T1000 (cell line): Measurements from ENCODE around the gene COMT.

Experiments used
- DNase-seq: peaks from one replicate; lab custom pipeline; 2025; ENCODE audit warnings: mixed read lengths; lab: John Stamatoyannopoulos, UW

Gene COMT

DNA sequence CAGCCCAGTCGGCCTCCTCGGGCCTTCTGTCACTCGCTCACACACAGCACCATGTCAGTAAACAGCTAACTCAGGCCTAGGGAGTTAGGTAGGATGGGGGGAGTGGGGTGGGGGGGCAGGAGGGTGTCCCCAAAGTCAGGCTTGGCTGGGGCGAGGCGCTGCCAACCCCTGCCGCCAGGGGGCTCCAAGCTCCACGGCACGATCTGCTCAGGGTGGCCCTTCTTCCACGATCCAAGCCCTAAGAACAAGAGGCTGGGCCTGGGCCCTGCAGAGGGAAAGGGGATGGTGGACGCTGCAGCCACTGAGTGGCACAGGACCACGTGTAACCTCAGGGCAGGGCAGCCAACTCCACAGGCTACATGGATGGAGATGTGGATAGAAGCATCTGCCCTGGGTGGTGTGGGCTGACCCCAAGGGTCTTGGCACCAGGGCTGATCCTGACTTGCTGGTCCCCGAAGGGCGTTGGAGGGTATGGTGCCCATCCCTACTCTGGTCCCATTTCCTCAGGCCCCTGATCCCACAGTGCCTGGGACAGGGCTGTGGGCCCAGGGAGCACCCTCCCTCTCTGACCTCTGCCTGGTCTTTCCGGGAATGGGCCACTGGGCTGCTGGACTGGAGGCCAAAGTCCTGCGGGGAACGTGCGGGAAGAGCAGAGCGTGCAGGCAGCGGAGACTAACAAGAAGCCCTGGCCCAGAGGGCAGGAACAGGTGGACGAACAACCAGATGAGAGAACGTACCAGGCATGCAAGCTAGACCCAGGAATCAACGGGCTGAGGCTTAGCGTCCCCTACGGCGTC is 29.1 kb downstream of the COMT start:
- DNase-seq = peak; percentile 39

DNA sequence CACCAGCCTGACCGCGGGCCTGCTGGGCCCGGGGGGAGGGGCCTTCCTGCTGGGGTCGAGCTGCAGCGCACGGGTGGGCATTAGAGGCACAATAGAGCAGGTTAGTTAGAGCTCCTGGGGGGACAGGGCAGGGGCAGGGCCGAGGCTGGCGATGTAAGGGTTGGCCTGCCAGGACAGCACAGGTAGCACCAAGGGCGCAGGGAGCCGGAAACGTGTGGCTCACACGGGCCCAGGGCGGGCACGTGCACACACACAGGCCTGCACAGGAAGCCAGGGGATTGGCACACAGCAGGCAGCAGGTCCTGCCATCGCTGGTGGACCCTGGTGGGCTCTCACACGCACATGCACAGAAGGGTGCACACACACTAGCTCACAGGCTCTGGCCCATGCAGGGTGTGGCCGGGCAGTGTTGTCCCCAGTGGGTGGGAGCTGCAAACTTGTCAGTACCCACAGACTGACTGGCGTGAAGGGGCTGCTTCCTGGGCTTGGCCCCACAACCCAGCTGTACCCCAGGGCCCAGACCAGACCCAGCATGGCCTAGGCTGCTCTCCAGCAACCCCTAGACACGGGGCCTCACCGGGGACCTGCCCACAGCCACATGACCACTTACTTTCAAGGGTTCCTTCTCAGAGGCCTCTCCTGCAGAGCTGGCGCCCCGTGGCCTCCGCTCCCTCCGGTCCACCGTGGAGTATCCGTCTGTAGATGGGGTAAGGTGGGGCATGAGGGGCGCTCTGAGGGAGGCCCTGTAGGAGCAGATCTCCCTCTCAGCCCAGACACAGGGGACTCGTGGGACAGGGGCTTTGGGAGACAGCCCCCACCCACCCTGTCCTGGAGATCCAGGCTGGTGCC is 29.9 kb downstream of the COMT start:
- no peak for DNase-seq

DNA sequence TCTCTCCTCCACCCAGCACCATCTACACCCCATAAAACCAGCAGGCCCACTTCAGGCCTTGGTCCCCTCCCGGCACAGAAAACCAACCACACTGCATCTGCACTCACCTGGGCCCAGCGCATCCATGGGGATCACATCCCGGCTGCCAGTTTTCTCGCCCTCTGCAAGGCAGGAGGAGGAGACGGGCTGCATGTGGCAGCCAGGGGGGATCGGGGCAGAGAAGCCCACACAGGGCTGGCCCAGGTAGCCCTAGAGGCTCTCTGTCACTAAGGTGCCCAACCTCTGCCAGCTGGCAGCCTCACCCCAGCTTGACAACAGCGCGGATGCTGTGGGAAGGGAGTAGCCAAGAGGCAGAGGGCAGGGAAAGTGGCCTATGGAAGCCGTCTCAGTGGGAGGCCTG is 30.7 kb downstream of the COMT start:
- no peak for DNase-seq

DNA sequence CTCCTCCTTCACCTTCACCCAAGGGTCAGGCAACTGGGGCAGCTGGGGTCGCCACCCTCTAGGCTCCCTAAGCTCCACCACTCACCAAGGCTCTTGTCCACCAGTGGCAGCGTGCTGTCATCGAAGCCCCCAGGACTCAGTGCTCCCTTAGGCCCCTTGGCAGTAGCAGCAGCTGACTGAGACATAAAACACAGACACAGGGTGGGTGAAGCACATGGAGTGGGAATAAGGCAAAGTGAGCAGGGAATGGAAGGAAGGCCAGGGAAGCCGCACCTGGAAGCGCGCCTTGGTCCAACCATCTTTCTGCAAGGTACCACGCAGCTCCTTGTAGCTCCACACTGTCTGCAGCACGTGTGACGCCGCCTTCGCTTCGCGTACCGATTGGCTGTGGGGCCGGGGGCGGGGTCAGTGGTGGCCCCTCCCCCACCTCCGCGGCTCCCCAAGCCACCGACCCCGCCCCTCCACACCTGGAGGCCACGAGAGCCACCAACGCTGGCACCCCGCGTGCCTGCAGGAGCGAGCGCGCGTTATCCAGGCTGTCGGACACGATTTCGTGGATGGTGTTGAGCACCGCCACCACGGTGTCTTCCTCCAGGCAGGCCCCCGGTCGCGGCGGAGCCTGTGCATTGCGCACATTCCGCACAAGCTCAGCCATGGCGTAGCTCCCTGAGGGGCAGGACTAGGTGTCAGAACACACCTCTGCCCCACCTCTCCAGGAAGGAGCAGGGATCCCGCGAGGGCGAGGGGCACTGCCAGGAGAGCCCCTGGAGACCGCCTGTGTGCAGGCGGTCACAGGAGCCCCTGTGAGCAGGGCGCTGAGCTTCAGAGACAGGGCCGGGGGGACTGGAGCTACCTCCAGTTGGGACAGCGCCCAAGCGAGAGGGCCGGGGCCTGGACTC is 31.3 kb downstream of the COMT start:
- no peak for DNase-seq

DNA sequence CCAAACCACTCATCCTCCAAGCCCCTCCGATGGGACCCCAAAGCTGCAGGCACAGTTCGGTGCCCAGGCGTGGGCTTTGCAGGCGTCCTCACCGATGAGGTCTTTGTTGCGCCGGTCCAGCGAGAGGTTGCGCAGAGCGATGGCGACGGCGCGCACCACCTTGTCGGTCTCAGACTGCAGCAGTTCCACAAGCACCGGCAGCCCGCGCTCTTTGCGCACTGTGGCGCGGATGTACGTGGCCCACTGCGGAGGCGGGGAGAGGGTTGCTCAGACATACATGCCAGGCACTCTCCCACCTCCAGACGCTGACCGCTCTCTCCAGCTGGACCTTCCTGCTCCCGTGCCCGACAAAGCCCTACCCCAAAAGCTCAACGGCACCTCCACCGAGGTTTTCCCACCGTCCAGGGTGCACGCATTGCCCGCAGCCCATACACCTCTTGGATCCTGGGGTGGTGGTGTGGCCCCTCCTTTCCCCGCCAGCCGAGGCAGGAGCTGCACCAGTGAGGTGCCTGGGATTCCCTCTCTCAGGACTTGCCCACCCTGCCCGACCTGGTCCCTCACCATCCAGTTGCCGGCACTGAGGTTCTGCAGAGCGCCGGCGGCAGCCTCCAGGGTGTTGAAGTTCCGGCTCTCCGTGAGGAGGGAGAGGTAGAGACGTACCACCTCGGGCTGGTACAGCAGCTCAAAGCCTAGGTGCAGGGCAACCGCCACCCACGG is 32.1 kb downstream of the COMT start:
- no peak for DNase-seq

DNA sequence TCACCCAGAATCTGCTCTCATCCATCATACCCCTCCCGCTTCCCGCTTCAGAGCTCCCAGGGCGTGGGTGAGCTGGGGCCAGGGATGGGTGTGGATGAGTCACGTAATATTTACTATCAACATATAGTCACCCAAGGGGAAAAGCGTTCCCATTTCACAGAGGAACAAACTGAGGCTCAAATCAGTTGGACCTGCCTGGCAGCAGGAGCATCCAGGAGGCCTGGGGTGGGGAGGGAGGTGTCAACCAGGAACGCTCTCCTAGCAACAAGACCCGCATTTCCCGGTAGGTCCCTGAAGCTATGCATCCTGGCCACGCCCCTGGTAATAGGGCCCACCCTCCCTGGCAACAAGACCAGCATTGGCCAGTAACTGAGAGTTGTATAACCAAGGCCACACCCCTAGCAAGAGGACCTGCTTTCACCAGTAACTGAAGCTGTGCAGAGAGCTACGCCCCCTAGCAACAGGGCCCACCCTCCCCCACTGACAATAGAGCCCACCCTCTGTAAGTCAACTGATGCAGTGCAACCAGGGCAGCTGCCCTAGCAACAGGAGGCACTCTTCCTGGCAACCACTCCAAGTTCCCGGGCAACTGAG is 32.8 kb downstream of the COMT start:
- no peak for DNase-seq

DNA sequence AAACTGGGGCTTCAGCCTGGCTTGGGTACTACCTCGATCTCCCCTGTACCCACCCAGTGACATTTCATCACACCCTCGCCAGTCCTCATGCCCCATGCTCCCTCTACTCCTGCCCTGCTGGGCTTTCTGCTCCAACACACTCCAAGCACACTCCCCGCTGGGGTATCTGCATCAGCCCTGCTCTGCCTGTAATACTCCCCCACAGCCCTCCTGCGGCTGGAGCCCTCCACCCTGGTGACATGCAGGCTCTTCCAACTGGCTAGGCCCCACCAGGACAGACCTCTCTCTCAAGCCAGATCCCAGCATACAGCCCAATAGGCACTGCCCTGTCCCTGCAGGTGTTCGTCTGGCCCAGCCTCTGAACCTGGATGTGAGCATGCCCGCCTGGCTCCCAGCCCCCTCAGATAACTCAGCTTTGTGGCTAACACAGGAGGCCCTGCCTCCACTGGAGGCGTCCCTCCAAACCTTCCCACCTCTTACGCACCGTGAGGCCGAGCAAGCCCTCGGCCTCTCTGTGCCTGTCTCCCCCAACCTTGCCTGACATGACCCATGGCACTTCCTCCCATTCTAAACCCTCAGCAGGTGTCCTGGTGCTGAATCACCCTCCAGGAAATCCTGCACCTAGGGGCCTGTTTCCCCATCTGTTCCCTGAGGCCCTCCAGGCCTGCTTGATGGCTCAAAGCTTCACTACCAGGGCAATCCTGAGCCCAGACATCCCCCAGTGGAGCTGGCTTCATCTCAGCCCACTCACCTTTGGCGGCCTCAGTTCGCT is 33.5 kb downstream of the COMT start:
- DNase-seq = no peak

DNA sequence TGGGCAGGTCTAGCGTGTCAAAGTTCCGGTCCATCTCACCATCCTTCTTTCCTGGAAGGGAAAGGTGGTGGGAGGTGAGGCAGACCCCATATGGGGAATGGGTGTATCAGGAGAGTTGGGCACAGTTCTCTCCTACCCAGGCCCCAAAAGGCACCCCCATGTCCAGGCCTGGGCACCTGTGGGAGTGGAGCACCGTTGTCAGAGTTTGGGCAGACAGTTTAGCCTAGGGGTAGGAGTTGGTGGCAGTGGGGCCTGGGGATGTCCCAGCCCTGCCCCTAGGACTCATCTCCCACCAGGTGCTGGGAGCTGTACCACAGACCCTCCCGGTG is 34.1 kb downstream of the COMT start:
- no peak for DNase-seq

DNA sequence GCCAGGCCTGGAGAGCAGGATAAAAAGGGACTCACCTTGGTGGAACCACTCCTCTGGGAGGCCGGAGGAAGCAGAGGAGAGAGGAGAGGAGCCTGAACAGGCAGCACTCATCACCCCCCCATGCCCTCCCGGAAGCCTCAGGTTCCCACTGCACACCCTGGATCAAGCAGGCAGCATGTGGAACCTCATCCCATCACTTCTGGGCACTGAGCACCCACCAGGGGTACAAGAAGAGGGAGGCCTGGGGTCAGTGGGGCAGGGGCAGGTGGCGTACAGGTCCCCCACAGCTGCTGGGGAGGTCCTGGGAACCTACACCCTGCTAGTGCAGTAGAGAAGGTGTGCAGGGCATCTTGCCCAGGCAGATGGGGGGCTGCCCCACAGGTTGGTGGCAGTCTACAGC is 35.1 kb downstream of the COMT start:
- no peak for DNase-seq

DNA sequence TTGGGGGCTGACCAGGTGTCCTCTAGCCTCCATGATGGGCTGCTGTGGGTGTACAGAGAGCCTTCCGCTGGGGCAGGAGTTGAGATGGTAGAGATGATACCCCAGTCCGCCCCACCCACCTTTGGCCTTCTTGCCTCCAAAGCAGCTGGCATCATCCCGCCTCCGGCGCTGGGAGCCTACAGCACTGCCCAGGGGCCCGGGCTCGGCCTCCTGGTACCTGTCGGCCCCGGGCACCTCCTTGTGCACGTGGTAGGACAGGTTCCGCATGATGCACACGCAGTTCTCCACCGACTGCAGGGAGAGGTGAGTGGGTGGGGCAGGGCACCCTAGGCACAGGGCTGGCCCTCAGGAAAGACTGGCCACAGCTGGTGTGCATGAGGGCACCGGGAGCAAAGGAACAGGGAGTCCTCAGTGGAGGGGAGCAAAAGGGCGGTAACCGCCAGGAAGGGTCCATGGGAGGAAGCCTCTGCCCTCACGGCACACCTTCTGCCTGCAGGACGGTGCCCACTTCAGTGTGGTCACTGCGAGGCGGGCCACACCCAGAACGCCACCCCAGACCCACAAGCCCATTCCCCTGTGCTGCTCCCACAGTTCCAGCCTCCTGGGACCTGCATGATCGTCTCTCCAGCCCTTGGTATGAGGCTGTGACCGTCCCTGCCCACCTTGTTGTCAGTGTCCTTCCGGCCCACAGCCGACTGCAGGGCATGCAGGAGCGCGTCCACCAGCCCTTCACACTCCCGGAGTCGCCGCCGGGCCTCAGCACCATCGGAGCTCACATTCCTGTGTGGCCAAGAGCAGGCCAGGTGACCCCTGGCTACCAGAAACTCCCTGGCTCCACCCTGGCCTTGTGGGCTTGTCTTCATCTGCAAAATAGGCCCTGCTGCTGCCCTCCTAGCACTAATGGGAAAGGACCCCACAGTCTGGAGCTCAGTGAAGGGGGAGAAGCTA is 36.0 kb downstream of the COMT start:
- DNase-seq = no peak

DNA sequence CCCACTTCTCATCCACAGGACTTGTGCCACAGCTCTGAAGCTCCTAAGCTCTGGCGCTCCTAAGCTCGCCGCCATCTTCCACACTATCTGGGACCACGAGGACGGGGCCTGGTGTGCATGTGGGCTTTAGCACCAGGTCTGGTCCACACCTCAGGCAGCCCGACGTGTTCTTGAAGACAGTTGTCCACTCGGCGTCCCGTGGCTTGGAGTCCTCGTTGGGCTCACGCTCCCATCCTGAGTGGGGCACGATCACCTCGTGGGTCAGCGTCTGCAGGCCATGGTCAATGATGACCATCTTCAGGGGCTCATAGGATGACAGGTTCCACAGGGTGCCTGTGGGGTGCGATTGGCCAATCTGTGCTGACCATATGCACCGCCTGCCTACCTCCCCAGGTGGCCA is 37.2 kb downstream of the COMT start:
- DNase-seq = no peak

DNA sequence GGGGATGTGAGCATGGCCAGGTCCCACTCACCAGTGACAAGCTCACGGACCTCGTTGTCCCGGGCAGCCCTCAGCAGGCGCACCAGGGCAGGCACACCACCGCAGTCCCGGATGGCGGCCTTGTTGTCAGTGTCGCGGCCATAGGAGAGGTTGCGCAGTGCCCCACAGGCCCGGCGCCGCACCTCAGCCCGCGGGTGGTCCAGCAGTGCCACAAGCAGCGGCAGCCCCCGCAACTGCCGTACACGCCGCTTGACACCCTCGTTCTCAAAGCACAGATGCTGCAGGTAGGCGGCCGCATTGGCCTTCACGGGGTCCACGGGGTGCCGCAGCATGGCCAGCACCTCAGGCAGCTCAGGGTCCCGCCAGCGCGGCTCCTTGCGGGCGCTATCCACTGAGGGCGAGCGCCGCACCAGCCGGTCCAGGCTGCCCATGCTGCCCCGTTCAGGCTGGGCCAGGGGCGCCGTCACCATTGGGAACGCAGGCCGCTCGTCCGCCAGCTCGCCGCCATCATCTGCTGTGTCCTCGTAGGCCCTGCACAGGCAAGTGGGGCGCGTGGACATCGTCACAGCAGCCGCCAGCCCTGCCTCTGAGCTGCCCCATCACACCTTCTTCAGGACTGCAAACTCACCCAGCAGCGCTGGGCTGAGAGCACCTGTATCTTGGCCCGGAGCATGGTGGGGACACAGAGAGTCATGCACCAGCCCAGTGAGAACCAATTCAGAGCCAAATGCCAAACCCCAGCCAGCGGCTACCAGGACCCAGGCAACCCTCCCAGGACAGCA is 38.3 kb downstream of the COMT start:
- DNase-seq = no peak

DNA sequence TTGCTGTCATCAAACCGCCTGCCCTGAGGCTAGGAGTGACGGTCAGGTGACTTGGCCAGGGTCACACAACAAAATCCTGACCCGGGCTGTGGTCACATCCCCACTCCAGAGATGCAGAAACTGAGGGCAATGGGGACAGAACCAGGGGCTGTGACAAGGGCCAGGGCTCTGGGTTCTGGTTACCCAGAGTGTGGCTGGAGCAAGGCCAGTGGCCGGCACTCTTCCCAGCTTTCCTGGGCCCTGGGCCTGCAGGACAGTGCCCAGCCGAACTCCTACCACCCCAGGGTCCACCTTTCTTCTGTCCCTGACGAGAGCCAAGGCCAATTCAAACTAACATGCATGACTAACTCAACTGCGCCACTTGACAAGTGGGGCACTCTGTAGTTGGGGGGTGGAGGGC is 39.2 kb downstream of the COMT start:
- no peak for DNase-seq

DNA sequence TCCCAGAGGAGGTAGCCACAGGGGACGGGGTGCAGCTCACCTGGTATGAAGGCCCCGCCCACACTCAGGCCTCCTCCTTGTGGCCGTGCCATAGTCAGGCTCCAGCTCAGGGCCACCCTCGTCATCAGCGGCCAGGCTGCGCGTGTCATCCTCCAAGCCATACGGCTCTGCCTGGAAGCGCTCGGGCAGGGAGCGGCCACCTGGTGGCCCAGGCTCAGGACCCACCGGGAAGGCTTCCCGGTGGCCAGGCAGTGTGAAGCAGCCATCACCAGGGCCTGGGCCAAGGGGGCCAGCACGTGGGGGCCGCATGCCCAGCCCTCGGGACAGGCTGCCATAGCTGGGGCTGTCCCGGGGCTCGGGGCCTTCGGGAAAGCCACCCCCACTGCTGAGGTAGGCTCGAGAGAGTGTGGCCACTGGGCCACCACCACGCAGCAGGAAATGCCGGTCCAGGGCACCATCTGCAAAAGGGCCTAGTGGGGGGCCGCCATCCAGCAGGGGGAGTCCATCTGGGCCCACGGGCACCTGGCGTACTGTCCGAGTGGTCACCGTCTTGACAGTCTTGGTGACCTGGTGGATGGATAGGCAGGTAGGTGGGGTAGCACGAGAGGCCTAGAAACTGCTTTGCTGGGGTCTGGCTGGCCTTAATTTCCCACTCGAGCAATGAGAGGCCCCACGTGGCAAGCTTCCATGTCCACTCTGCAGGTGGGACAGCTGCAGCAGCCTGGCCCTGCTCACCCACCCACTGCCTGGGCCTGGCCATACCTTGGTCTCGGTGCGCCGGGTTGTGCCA is 39.8 kb downstream of the COMT start:
- no peak for DNase-seq

DNA sequence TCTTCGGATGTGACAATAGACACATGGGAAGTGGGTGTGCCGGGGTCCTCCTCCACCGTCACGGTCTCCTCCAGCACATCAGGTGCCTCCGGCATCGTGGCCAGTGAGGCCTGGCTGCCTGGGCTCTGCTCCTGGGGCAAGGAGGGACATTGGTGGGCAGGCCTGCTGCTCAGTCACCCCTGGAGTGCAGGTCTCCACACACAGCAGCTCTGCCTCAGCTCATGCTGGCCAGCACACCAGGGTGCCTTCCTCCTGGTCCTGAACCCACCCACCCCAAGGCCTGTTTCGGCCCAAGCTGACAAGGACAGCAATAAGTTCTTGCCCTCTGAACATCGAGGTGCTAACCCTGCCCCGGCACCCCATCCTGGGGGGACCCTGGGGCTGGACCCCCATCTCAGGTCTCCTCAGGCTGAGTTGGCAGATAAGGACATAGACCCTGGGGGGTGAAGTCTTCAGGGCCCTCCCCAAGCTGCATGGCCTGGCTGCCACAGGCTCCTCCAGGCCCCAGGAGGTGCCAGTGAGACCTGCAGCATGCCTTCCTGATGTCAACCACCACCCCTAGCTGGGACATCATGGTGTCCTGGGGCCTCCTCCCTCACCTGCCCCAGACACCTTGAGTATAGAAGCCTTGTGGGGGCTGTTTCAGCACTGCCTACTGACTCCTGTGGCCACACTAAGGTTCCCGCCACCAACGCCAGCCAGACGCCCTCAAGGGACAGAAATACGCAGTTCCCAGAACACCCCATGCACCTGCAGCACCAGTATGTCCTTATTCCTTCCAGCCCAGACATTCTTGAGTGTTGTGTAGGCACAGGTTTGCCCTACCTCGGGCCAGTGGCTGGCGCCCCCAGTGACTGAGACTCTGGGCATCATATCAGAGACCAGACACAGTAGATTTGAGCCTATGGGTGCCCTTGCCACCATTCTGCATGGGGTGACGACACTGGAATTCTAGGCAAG is 40.7 kb downstream of the COMT start:
- DNase-seq = no peak

DNA sequence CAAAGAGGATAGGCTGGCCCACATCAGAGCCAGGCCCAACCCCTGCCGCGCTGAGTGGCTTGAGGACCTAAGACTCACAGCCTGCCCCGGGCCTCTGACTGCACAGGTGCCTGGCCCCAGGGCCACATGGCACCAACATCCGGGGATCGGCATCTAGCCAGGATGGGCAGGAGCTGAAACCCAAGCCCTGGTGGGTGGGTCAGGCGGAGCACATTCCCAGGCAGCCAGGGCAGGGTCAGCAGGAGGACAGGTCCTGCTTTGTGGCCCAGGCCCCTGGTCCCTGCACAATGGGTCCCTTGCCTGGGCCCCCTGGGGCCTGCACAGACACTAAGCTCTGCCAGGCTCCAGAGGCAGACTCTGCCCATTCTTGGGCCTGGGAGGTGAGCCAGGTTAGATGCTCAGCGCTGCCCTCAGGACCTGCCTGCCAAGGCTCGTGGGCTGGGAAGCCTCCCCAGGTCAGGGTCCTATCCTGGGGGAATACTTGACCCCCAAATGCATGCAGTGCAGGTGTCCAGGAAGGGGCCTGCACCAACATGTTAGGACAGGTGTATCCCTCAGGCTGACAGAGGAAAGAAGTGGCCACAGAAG is 41.5 kb downstream of the COMT start:
- DNase-seq = no peak
